ENCODE data around the gene MARCHF5.

GRCh38 chr10:92242910-92243671 is 47.9 kb upstream of the MARCHF5 start:
- TF ChIP-seq POLR2A (IDR thresholded peaks at IDR 0.05), result no peak
- no peak for TF ChIP-seq POLR2AphosphoS5 (IDR thresholded peaks at IDR 0.05)
- no peak for TF ChIP-seq CTCF (IDR thresholded peaks at IDR 0.05)
